ENCODE results near the gene MAGOHB.
"Not testable (repeated sequence)": the region's sequence is repeated elsewhere in the genome, so short reads cannot be mapped to it uniquely, and the experiment has no call there.

Gene MAGOHB

GRCh38 chr12:10590966-10591365 is 22.4 kb downstream of the MAGOHB start:
- Histone ChIP-seq H3K4me1 (ENCODE audit: control insufficient read depth, low read depth, low read length) (no peaks in the 10 kb centered on the region), H3K79me2 (ENCODE audit: control insufficient read depth, insufficient read depth, low read length) (no peaks in the 10 kb centered on the region), H3K23ac (ENCODE audit: low read length) (no peak overlapping the region), H3K56ac (ENCODE audit: low read length) (no peak overlapping the region), H4K5ac (ENCODE audit: low read length) (no peak overlapping the region), H3K4me2 (ENCODE audit: low read length) (no peak overlapping the region), H3K36me3 (ENCODE audit: control insufficient read depth, insufficient read depth, low read length) (no peaks in the 10 kb centered on the region), H2AK5ac (ENCODE audit: low read length) (no peak overlapping the region), H2BK15ac (replicated peaks; ENCODE audit: low read depth) (no peak overlapping the region), H4K8ac (ENCODE audit: low read depth, low read length) (no peak overlapping the region), H3K27me3 (ENCODE audit: insufficient read depth, low read length, poor library complexity) (no peaks in the 10 kb centered on the region), H3K18ac (ENCODE audit: low read length) (no peak overlapping the region), H3K4me3 (ENCODE audit: low read length) (no peak overlapping the region), H3K27ac (ENCODE audit: low read depth, low read length) (no peak overlapping the region), H2BK120ac (ENCODE audit: low read depth, low read length) (no peak overlapping the region), H3K4ac (ENCODE audit: low read depth, low read length) (no peak overlapping the region), H2BK5ac (ENCODE audit: low read length) (no peak overlapping the region), H3K9ac (ENCODE audit: low read length) (no peak overlapping the region), H3K79me1 (ENCODE audit: low read length) (no peaks in the 10 kb centered on the region)
- WGBS (ENCODE audit: extremely low coverage, insufficient coverage, low lambda C conversion rate) = 100% methylated on average over 1 of the region's 3 CpGs
- no peak for DNase-seq

GRCh38 chr12:10584415-10584814 is 29.0 kb downstream of the MAGOHB start:
- Histone ChIP-seq H3K56ac (ENCODE audit: low read length) (no peak overlapping the region), H3K27me3 (ENCODE audit: insufficient read depth, low read length, poor library complexity) (no peaks in the 10 kb centered on the region), H3K27ac (ENCODE audit: low read depth, low read length) (no peak overlapping the region), H3K36me3 (ENCODE audit: control insufficient read depth, insufficient read depth, low read length) (no peaks in the 10 kb centered on the region), H3K4me1 (ENCODE audit: control insufficient read depth, low read depth, low read length) (no peaks in the 10 kb centered on the region), H2AK5ac (ENCODE audit: low read length) (no peak overlapping the region), H3K4me2 (ENCODE audit: low read length) (no peak overlapping the region), H3K79me1 (ENCODE audit: low read length) (no peaks in the 10 kb centered on the region), H3K23ac (ENCODE audit: low read length) (no peak overlapping the region), H2BK15ac (replicated peaks; ENCODE audit: low read depth) (no peak overlapping the region), H4K8ac (ENCODE audit: low read depth, low read length) (no peak overlapping the region), H3K18ac (ENCODE audit: low read length) (no peak overlapping the region), H3K4me3 (ENCODE audit: low read length) (no peak overlapping the region), H4K5ac (ENCODE audit: low read length) (no peak overlapping the region), H3K79me2 (ENCODE audit: control insufficient read depth, insufficient read depth, low read length) (no peaks in the 10 kb centered on the region), H3K9ac (ENCODE audit: low read length) (no peak overlapping the region), H3K4ac (ENCODE audit: low read depth, low read length) (no peak overlapping the region), H2BK120ac (ENCODE audit: low read depth, low read length) (no peak overlapping the region), H2BK5ac (ENCODE audit: low read length) (no peak overlapping the region)
- WGBS (ENCODE audit: extremely low coverage, insufficient coverage, low lambda C conversion rate) = no CpG with 5 or more reads among the region's 1 CpG
- DNase-seq = no peak

- Histone ChIP-seq H3K27me3 (ENCODE audit: insufficient read depth, low read length, poor library complexity) (no peaks in the 10 kb centered on the region), H3K27ac (ENCODE audit: low read depth, low read length) (no peak overlapping the region), H3K23ac (ENCODE audit: low read length) (no peak overlapping the region), H3K18ac (ENCODE audit: low read length) (no peak overlapping the region), H3K9ac (ENCODE audit: low read length) (no peak overlapping the region), H3K4me1 (ENCODE audit: control insufficient read depth, low read depth, low read length) (no peaks in the 10 kb centered on the region), H3K36me3 (ENCODE audit: control insufficient read depth, insufficient read depth, low read length) (no peaks in the 10 kb centered on the region), H2BK120ac (ENCODE audit: low read depth, low read length) (no peak overlapping the region), H3K4ac (ENCODE audit: low read depth, low read length) (no peak overlapping the region), H2AK5ac (ENCODE audit: low read length) (no peak overlapping the region), H4K5ac (ENCODE audit: low read length) (no peak overlapping the region), H3K4me2 (ENCODE audit: low read length) (no peak overlapping the region), H3K79me1 (ENCODE audit: low read length) (no peaks in the 10 kb centered on the region), H2BK5ac (ENCODE audit: low read length) (no peak overlapping the region), H4K8ac (ENCODE audit: low read depth, low read length) (no peak overlapping the region), H3K4me3 (ENCODE audit: low read length) (no peak overlapping the region), H2BK15ac (replicated peaks; ENCODE audit: low read depth) (no peak overlapping the region), H3K79me2 (ENCODE audit: control insufficient read depth, insufficient read depth, low read length) (no peaks in the 10 kb centered on the region), H3K56ac (ENCODE audit: low read length) (no peak overlapping the region)
- DNase-seq = no peak
- no CpG with 5 or more reads among the region's 3 CpGs for WGBS (ENCODE audit: extremely low coverage, insufficient coverage, low lambda C conversion rate)
Measured at GRCh38 chr12:10582704-10583103, 30.7 kb downstream of the MAGOHB start.

GRCh38 chr12:10582133-10582532 is 31.3 kb downstream of the MAGOHB start:
- not testable (repeated sequence) for H4K8ac ChIP-seq (ENCODE audit: low read depth, low read length); H2BK5ac ChIP-seq (ENCODE audit: low read length); H3K79me2 ChIP-seq (ENCODE audit: control insufficient read depth, insufficient read depth, low read length); H3K4me2 ChIP-seq (ENCODE audit: low read length); H3K4me3 ChIP-seq (ENCODE audit: low read length); H2AK5ac ChIP-seq (ENCODE audit: low read length); H3K9ac ChIP-seq (ENCODE audit: low read length); H3K4ac ChIP-seq (ENCODE audit: low read depth, low read length); H3K4me1 ChIP-seq (ENCODE audit: control insufficient read depth, low read depth, low read length); H3K27me3 ChIP-seq (ENCODE audit: insufficient read depth, low read length, poor library complexity); H2BK120ac ChIP-seq (ENCODE audit: low read depth, low read length); H3K36me3 ChIP-seq (ENCODE audit: control insufficient read depth, insufficient read depth, low read length); H3K79me1 ChIP-seq (ENCODE audit: low read length); H2BK15ac ChIP-seq (replicated peaks; ENCODE audit: low read depth); H3K18ac ChIP-seq (ENCODE audit: low read length); DNase-seq; H3K56ac ChIP-seq (ENCODE audit: low read length); H4K5ac ChIP-seq (ENCODE audit: low read length); H3K23ac ChIP-seq (ENCODE audit: low read length); H3K27ac ChIP-seq (ENCODE audit: low read depth, low read length)
- WGBS (ENCODE audit: extremely low coverage, insufficient coverage, low lambda C conversion rate) = no CpG with 5 or more reads among the region's 3 CpGs

- H3K23ac ChIP-seq (ENCODE audit: low read length) = no peak overlapping the region
- no peak overlapping the region for H3K4me3 ChIP-seq (ENCODE audit: low read length)
- H2BK120ac ChIP-seq (ENCODE audit: low read depth, low read length) = no peak overlapping the region
- no peak overlapping the region for H2AK5ac ChIP-seq (ENCODE audit: low read length)
- no peak overlapping the region for H2BK15ac ChIP-seq (replicated peaks; ENCODE audit: low read depth)
- no CpG with 5 or more reads among the region's 2 CpGs for WGBS (ENCODE audit: extremely low coverage, insufficient coverage, low lambda C conversion rate)
- H3K27me3 ChIP-seq (ENCODE audit: insufficient read depth, low read length, poor library complexity) = no peaks in the 10 kb centered on the region
- no peak overlapping the region for H2BK5ac ChIP-seq (ENCODE audit: low read length)
- no peak overlapping the region for H4K5ac ChIP-seq (ENCODE audit: low read length)
- H3K18ac ChIP-seq (ENCODE audit: low read length) = no peak overlapping the region
- no peak overlapping the region for H3K27ac ChIP-seq (ENCODE audit: low read depth, low read length)
- no peak overlapping the region for H3K4me2 ChIP-seq (ENCODE audit: low read length)
- no peak overlapping the region for H3K4ac ChIP-seq (ENCODE audit: low read depth, low read length)
- no peak for DNase-seq
- H3K79me1 ChIP-seq (ENCODE audit: low read length) = no peaks in the 10 kb centered on the region
- H3K79me2 ChIP-seq (ENCODE audit: control insufficient read depth, insufficient read depth, low read length) = no peaks in the 10 kb centered on the region
- H3K9ac ChIP-seq (ENCODE audit: low read length) = no peak overlapping the region
- H4K8ac ChIP-seq (ENCODE audit: low read depth, low read length) = no peak overlapping the region
- no peaks in the 10 kb centered on the region for H3K36me3 ChIP-seq (ENCODE audit: control insufficient read depth, insufficient read depth, low read length)
- no peaks in the 10 kb centered on the region for H3K4me1 ChIP-seq (ENCODE audit: control insufficient read depth, low read depth, low read length)
- H3K56ac ChIP-seq (ENCODE audit: low read length) = no peak overlapping the region
Measured at GRCh38 chr12:10574307-10574706, 39.1 kb downstream of the MAGOHB start.

- not testable (repeated sequence) for H4K8ac ChIP-seq (ENCODE audit: low read depth, low read length); H3K36me3 ChIP-seq (ENCODE audit: control insufficient read depth, insufficient read depth, low read length); H3K23ac ChIP-seq (ENCODE audit: low read length); H3K4me1 ChIP-seq (ENCODE audit: control insufficient read depth, low read depth, low read length); H3K18ac ChIP-seq (ENCODE audit: low read length); H4K5ac ChIP-seq (ENCODE audit: low read length); H2BK15ac ChIP-seq (replicated peaks; ENCODE audit: low read depth); H3K9ac ChIP-seq (ENCODE audit: low read length); H2AK5ac ChIP-seq (ENCODE audit: low read length); H3K79me2 ChIP-seq (ENCODE audit: control insufficient read depth, insufficient read depth, low read length); H2BK120ac ChIP-seq (ENCODE audit: low read depth, low read length); H3K4me2 ChIP-seq (ENCODE audit: low read length); H3K27me3 ChIP-seq (ENCODE audit: insufficient read depth, low read length, poor library complexity); H3K79me1 ChIP-seq (ENCODE audit: low read length); H3K4me3 ChIP-seq (ENCODE audit: low read length); H3K56ac ChIP-seq (ENCODE audit: low read length)
- peak overlapping the region; percentile 51 for H2BK5ac ChIP-seq (ENCODE audit: low read length)
- no CpG with 5 or more reads among the region's 3 CpGs for WGBS (ENCODE audit: extremely low coverage, insufficient coverage, low lambda C conversion rate)
- H3K27ac ChIP-seq (ENCODE audit: low read depth, low read length) = peak overlapping the region; percentile 12
- peak overlapping the region; percentile 36 for H3K4ac ChIP-seq (ENCODE audit: low read depth, low read length)
- DNase-seq = peak; percentile 11
Measured at GRCh38 chr12:10572021-10572490, 41.4 kb downstream of the MAGOHB start.
